Activated CD8-positive, alpha-beta memory T cell treated with anti-CD3 and anti-CD28 coated beads, Interleukin-2, amount 50 U/mL, for 1 hour (primary cell): ENCODE data around the gene HNRNPF.

Source experiments
- DNase-seq: peaks from one replicate; pipeline ENCODE4 v3.0.0-alpha.2; 2020; ENCODE audit errors: extremely low read depth

Gene HNRNPF

DNA sequence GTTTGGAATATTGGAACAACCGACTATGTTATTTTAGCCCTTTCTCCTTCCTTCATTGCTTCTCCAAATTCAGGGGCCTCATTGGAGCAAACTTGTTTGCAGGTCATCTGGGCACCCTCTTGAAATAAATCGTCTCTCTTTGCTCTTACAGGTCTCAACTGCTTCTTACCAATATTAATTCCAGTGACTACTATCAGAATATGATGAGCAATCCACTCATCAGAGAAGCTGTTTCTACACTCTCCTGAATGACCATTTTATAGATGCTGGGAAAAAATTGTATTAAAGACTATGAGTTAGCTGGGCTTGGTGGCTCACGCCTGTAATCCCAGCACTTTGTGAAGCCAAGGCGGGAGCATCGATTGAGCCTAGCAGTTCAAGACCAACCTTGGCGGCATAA is 12.5 kb upstream of the HNRNPF start:
- no peak for DNase-seq

DNA sequence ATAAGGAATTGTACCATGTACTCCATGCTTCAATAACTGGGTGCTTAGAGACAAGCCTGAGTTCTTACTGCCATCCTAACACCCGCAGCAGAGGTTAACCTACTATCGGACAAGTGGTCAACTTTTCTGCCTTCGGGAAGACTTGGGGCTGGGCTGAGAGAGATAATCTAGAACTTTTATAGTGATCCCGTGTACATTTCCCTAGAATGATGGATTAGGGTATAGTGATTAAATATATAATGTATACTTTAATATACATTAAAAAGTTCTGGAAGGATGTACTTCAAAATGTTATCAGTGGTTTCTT is 12.2 kb upstream of the HNRNPF start:
- no peak for DNase-seq

DNA sequence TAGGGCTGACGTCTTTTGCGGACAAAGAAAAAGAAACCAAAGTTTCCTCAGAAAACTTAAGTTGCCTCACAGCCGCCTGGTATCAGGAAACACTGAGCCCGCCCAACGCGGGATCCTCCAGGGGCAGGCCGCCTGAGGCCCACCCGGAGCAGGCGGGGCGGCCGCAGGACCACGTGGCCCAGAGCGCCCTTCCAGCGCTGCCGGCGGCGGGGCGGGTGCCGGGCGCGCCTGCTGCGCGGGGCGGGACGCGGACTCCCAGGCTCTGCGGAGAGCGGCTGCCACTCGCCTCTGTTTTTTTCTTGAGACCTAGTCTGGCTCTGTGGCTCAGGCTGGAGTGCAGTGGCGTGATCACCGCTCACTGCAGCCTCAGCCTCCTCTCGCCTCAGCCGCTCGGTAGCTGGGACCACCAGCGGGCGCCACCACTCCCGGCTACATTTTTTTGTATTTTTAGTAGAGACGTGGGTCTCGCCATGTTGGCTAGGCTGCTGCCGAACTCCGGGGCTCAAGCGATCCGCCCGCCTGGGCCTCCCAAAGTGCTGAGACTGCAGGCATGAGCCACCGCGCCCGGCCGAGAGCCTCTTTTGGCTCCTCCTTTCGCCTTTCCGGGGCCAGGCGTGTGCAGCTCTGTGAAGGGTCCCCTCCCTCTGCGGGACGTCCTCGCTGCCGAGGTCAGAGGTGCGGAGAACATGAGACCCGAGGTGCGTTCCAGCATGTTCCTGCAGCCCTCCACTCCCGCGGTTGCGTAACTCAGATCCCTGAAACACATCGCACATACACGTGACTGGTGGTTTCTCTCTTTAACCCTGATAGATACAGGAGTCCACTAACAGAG is 11.6 kb upstream of the HNRNPF start:
- DNase-seq, result peak; percentile 68

DNA sequence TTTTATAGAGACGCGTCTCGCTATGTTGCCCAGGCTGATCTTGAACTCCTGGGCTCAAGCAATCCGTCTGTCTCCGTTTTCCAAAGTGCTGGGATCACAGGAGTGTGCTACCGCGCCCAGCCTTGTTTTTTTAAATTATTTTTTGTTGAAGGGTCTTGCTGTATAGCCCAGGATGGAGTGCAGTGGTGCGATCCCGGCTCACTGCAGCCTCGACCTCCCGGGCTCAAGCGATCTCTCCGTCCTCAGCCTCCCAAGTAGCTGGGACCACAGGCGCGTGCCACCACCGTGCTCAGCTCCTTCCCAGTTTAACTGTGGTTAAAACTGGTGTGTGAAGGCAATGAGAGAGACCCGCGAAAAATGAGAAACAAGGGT is 11.0 kb upstream of the HNRNPF start:
- DNase-seq, result no peak

DNA sequence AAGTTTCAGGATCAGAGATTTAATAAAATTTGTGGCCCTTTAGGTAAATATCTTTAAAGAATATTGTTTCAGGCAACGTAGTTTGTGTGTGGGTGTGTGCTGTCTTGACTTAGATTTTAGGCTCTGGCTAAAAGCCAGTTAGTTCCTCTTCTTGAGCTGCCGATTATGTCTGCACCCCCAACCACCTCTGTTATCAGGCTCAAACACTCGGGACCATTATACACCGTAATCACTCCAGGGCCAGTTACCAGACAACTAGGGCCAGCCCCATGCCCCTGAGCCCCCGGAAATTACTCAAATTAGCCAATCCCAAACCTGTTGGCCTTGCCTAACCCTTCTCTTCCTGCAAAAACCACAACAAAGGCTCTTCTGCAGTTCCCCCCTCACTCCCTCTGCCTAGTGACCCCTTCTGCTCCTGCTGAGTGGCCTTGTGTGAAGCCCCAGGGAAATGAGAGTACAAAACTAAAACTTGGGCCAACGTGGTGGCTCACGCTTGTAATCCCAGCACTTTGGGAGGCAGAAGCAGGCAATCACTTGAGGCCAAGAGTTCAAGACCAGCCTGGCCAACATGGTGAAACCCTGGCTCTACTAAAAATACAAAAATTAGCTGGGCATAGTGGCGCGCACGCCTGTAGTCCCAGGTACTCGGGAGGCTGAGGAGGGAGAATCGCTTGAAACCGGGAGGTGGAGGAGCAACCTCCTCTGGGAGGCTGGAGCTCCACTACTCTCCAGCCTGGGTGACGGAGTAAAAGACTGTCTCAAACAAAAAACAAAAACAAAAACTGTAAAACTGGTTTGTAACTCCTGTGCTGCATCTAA is 9.2 kb upstream of the HNRNPF start:
- no peak for DNase-seq

DNA sequence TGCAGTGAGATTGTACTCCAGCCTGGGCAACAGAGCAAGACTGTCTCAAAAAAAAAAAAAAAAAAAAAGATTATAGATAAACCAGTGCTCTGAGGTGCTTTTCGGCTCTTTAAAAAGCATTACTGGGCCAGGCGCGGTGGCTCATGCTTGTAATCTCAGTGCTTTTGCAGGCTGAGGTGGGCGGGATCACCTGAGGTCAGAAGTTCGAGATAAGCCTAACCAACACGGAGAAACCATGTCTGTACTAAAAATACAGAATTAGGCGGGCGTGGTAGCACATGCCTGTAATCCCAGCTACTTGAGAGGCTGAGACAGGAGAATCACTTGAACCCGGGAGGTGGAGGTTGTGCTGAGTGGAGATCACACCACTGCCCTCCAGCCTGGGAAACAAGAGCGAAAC is 6.6 kb upstream of the HNRNPF start:
- DNase-seq, result no peak

DNA sequence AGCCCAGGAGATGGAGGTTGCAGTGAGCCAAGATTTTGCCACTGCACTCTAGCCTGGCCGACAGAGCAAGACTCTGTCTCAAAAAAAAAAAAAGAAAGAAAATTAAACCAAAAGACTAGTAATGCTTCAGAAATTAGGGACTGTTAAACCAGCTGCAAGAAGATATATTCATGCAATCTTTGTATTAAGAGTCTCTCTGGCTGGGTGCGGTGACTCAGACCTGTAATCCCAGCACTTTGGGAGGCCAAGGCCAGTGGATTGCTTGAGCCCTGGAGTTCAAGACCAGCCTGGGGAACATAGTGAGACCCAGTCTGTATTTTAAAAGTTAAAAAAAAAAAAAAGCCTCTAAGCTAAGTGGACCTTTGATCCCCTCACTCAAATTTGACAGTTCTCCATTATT is 2.5 kb upstream of the HNRNPF start:
- no peak for DNase-seq

DNA sequence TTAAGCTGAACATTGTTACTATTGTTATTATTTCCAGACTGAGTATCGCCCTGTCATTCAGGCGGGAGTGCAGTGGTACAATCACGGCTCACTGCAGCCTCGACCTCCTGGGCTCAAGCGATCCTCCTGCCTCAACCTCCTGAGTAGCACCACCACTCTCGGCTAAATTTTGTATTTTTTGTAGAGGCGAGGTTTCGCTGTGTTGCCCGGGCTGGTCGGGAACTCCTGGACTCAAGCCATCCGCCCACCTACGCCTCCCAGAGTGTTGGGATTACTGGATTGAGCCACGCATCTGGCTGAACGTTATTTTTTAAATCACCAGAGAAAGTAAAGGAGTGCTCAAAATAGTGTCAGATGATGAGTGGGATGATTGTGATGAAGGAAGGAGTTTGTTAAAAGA is 1.4 kb upstream of the HNRNPF start:
- no peak for DNase-seq

DNA sequence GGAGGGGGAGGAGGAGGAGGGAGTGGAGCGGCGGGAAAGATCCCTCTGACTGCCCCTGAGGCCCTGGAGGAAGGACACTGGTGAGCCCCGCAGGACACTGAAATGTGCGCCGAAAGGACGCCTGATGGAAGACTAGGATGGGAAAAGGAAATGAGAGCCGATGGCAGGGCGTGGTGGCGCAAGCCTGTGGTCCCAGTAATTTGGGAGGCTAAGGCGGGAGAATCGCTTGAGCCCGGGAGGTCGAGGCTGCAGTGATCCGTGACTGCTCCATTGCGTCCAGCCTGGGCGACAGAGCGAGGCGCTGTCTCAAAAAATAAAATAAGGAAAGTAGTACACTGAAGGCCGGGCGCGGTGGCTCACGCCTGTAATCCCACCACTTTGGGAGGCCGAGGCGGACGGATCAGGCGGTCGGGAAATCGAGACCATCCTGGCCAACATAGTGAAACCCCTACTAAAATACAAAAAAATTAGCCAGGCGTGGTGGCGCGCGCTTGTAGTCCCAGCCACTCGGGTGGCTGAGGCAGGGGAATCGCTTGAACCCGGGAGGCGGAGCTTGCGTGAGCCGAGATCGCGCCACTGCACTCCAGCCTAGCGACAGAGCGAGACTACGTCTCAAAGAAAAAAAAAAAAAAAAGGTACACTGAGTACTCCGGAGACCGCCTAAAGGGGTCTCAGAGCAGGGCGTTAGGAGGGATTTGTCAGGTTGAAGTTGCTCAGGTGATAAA is 561 bp upstream of the HNRNPF start:
- no peak for DNase-seq

DNA sequence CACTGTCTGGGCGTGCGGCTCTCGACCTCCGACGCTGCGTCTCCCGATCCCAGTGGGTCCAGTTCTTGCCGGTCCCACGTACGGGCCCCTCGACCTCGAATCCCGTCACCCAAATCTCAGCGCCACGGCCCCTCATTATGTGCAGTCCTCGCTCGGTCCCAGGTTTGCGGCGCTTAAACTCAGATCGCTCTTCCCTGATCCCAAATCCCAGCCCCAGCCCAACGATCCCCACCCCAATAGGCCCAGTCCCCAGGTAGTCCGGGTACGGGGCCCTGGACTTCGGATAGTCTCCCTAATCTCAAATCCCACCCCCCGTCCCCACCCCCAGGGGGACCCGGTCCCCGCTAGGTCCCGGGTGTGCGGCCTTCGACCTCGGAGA is 666 bp downstream of the HNRNPF start:
- no peak for DNase-seq

DNA sequence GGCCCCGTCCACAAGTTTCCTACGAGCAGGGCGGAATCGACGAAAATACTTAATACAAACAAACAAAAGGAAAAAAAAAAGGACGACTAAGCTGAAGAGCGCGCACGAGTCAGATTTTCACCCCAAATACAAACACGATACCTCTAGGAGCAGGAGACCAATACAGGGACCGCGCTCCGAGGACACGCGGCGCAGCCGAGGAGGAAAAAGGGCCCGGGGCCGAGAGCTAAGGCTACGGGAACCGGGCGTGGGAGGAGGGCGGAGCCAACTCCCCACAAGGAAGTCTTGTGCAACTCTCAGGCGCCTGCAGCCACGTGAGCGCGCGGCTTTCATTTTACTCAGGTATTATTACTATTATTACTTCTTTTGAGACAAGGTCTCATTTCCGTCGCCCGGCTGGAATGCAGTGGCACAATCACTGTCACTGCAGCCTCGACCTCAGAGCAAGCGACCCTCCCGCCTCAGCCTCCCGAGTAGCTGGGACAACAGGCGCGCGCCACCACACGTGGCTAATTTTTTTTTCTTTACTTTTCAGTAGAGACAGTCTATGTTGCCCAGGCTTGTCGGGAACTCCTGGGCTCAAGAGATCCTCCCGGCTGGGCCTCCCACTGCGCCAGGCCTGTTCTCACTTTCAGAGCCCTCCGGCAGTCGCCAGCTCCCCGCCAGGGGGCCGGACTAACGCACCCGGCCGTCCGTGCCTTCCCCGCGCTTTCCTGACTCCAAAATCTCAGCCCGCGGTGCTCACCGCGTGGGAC is 1.2 kb downstream of the HNRNPF start:
- no peak for DNase-seq

DNA sequence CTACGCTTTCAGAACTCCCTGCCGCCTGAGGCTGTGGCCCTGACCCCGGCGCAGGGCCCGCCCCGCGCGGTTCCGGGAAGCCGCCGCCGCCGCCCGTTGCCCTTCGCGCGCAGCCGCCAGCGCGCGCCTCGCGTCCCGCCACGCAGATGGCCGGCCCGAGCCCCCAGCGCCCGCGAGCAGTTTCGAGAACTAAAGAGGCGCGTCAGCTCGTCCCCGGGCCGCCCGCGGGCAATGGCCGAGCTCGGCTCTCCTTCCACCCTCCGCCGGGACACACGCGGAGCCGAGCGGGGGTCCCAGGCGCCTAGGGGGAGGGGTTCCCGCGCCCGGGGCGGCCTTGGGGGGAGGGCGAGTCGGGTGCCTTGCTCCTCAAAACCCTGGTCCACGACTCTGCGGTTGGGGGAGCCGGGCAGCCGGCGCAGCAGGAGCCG is 1.8 kb downstream of the HNRNPF start:
- DNase-seq, result no peak

DNA sequence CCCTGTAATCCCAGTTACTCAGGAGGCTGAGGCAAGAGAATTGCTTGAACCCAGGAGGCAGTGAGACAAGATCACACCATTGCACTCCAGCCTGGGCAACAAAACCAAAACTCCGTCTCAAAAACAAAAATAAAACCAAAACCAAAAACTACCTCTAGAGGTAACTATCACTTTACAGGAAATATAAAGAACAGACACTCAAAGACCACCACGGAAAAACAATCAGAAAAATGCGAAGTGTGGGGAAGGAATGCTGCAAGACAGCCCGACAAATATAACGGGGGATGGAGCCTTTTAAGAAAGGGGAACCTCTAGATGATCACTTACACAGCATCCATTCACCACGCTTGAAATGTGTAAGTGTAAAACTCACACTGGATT is 4.3 kb downstream of the HNRNPF start:
- no peak for DNase-seq

DNA sequence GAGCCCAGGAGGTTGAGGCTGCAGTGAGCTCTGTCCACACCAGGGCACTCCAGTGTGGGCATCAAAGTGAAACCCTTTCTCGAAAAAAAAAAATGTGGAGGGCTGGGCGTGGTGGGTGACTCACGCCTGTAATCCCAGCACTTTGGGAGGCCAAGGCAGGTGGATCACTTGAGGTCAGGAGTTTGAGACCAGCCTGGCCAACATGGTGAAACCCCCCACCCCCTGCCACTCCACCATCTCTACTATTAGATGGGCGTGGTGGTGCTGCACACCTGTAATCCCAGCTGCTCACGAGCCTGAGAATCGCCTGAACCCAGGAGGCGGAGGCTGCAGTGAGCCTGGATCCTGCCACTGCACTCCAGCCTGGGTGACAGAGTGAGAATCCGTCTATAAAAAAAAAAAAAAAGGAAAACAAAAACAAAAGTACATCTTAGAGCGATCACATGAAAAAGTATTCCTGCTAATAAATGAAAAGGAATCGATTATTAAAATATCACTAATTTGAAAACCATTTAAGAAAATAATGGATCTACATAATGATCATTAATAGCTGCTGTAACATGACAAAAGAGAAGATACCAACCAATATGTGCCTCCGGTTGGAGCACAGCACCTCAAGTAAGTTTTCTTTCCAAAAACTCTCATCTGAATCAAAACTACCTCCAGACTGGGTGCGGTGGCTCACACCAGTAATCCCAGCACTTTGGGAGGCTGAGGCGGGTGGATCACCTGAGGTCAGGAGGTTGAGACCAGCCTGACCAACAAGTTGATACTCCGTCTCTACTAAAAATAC is 4.9 kb downstream of the HNRNPF start:
- DNase-seq, result no peak

DNA sequence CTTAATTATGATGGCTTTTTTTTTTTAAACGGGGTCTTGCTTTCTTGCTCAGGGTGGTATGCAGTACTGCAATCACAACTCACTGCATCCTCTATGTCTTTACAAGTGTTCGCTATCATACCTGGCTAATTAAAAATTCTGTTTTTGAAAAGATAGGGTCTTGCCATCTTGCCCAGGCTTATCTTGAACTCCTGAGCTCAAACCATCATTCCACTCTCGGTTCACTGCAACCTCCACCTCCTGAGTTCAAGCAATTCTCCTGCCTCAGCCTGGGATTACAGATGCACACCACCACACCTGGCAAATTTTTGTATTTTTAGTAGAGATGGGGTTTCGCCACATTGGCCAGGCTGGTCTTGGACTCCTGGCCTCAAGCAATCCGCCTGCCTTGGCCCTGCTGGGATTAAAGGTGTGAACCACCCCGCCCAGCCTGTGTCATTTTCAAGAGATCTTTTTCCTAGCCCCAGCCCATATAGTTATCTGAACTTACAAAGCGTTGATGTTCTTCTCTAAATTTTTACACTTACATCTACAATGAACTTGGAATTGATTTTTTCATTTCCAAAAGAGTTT is 6.0 kb downstream of the HNRNPF start:
- no peak for DNase-seq

DNA sequence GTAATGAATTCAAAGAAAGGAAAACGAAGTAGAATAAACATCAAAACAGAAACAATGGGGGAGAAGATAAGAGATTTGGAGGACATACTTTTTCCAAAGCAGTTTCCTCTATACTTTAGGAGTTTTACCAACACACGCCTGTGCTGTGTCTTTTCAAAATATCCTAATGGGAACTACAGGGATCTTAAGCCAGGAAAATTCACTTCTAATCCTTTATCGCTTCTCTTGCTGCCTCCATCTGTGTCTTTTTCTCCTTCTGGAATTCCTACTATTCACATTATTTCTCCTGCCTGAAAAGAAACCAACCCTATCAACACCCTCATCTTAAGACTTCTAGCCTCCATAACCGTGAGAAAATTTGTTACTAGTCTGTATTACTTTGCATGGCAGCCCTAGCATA is 6.8 kb downstream of the HNRNPF start:
- no peak for DNase-seq

DNA sequence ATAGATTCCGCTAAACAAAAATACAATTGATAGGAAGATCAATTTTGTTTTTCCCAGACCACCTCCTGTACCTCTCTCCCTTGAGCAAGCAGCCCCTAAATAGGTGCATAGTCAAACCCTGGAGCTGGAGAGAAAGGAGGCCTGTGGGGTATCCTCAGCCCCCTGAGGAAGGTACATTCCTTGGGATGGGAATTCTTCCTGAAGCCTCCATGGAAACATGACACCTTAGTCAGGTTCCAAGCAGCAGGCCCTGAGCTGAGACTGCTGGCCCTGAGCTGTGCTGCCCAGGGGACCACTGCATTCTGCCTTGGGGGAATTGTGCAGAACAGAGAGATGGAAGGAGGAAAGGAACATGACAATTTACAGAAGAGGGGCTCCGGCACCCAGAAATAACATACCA is 7.4 kb downstream of the HNRNPF start:
- DNase-seq, result no peak

DNA sequence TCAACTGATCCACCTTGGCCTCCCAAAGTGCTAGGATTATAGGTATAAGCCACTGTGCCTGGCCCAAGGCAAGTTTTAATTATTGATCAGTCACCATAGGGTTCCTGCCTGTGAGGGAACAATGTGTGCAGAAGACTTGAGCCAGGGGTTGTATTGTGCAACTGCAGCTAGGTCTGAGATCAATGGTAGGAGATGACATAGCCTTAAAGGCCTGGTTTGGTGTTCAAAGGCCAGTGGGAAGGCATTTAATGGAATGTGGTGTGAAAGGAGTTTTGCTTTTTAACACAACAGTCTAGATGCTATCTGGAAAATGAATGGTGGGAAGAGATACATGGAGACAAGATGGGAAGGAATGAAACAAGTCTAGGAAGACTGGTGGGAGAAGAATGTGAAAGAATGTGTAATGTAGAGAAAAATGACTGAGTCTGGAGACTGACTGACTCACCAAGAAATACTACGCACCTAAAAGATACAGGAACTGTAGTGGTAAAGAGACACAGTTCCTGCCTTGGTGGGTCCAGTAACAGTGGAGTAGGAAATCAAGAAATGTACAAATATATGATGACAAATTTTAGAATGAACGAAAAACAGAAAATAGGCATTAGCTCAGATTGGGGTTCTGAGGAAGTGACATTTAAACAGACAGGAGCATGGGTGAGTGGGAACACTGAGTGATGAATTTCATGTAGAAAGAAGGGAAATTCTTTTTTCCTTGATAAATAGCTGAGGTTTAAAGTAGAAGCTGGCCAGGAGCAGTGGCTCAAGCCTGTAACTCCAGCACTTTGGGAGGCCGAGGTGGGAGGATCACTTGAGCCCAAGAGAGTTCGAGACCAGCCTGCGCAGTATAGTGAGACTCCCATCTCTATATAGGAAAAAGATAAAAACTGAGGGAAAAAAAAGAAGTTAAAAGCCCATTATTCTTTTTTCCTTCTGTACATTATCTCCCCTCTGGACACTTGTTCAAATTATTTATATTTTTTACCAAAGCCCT is 9.4 kb downstream of the HNRNPF start:
- DNase-seq, result no peak

DNA sequence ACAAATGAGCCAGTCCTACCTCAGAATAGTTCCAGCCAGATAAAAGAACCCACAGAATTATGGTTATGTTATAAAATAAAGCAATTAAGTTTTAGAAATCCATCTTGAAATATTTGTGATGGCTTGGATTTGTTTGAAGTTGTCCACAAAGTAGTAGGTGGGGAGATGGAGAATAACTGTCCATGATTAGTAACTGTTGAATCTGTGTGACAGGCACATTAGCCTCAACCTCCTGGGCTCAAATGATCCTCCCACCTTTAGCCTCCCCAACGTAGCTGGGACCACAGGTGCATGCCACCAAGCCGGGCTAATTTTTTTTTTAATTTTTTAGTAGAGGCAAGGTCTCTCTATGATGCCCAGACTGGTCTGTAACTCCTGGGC is 10.1 kb downstream of the HNRNPF start:
- no peak for DNase-seq
